Measurements from ENCODE around the gene THRB. TPM values are rescaled to one million over a fixed set of nuclear protein-coding genes. Genes with fewer than 3 reads are reported as not detected.
A peak's percentile ranks its signal among the peaks of the same experiment; 100 is the strongest.

THRB gene
- total RNA-seq, 1 donor from 2014 or later: 32.8 TPM

DNA sequence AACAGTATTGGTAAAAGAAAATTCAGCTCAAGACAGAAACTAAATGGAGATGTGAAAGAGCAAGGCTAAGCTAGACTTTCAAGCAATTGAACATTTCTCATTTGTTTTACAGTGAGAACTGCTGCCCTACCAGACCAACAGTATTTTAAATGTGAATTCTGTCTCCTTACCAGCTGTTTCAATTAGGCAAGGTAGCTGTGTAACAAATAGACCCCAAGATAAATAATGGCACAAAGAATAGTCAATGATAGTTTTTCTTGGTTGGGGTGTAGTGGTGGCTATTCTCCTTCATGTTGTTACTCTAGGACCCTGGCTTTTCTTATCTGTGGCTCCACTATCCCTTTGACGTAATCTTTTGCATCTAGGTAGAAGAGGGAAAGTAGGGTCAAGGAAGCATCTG, 30.4 kb upstream of the THRB start:
- Histone ChIP-seq H3K27me3 (ENCODE audit: low read depth) (no peaks in the 10 kb centered on the region), H3K36me3 (no peaks in the 10 kb centered on the region), H3K4me3 (no peak overlapping the region), H3K9me3 (replicated peaks) (no peaks in the 10 kb centered on the region), H3K4me1 (peaks cover 19% of the 10 kb centered on the region), H3K27ac (replicated peaks) (no peak overlapping the region)
- TF ChIP-seq, protein P1, sequence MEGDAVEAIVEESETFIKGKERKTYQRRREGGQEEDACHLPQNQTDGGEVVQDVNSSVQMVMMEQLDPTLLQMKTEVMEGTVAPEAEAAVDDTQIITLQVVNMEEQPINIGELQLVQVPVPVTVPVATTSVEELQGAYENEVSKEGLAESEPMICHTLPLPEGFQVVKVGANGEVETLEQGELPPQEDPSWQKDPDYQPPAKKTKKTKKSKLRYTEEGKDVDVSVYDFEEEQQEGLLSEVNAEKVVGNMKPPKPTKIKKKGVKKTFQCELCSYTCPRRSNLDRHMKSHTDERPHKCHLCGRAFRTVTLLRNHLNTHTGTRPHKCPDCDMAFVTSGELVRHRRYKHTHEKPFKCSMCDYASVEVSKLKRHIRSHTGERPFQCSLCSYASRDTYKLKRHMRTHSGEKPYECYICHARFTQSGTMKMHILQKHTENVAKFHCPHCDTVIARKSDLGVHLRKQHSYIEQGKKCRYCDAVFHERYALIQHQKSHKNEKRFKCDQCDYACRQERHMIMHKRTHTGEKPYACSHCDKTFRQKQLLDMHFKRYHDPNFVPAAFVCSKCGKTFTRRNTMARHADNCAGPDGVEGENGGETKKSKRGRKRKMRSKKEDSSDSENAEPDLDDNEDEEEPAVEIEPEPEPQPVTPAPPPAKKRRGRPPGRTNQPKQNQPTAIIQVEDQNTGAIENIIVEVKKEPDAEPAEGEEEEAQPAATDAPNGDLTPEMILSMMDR (IDR thresholded peaks at IDR 0.05; ENCODE audit: borderline replicate concordance): no peak
- intact Hi-C loops (cut with micrococcal nuclease): no loop called here
- DNase-seq: no peak

DNA sequence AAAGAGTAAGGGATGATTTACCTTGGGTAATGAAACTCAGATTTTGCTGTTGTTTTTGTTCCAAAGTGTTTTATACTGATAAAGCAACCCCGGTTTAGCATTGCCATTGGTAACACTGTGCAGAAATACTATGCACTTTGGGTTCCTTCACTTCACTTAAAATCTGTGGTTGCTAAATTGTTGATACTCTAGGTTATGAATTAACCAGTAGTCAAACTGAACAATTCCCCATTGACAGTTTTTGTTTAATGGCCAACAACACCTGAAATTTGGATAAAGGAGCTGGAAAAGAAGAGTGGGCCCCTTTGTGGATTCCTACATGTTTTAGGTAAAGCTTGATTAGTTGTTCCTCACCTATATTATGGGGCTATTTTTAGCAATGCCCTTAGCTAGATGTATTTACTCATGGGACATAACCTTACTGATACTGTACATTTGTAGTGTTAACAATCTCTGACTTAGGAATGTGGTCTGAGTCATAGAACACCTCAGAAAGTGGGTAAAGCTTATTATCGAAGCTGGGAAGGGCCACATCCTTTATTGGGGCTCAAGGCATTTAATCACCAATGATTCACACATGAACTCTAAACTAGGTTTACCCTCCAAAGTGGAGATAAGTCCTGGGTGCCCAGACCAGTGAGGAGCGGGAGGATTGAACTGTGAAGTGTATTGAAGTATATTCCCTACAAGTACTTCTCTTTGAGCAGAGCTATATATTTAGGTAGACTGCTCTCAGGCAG, 29.5 kb upstream of the THRB start:
- TF ChIP-seq, protein P1 (IDR thresholded peaks at IDR 0.05; ENCODE audit: borderline replicate concordance): no peak
- intact Hi-C loops (cut with micrococcal nuclease): no loop called here
- H3K27me3 ChIP-seq (ENCODE audit: low read depth): no peaks in the 10 kb centered on the region
- no peak overlapping the region for H3K27ac ChIP-seq (replicated peaks)
- H3K4me1 ChIP-seq: peaks cover 19% of the 10 kb centered on the region
- H3K4me3 ChIP-seq: no peak overlapping the region
- H3K9me3 ChIP-seq (replicated peaks): no peaks in the 10 kb centered on the region
- DNase-seq: no peak
- H3K36me3 ChIP-seq: no peaks in the 10 kb centered on the region

DNA sequence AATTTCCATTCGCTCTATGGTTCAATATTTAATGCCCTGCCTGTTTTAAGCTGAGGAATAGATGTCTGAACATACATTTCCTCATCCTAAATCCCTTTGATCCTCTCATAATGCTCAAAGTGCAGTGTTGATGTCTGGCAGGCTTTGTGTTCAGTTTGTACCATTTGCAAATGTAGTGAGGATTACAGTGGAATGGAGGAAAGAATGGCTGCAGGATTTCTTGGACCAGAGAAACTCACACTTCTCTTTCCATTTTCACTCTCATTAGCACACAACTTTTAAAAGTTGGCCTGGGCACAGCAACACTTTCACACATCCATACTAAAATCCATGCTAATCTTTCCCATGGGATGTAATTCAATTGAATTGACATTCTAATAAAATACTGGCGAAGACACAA, 28.6 kb upstream of the THRB start:
- TF ChIP-seq, protein P1 (IDR thresholded peaks at IDR 0.05; ENCODE audit: borderline replicate concordance): no peak
- intact Hi-C loops (cut with micrococcal nuclease): no loop called here

DNA sequence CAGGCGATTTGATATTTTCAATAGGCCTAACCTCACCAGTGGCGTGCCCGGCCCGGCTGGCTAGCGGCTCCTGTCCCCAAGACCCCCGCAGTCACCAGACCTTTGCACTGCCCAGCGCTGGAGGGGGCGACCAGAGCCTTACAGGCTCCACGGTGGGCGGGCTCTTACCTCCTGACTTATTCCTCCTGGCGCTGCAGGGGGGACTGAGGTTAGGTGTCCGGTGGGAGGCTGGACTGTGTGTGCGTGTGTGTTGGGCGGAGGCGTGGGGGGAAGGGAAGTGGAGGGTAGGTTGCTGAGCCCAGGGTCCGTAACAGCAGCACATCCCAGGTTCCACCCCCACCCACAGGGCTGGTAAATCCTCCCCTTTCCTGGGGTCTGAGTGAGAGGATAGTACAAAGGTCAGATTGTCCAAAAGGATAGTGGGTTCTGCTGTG, 27.5 kb upstream of the THRB start:
- Histone ChIP-seq H3K9me3 (replicated peaks) (no peaks in the 10 kb centered on the region), H3K36me3 (no peaks in the 10 kb centered on the region), H3K4me3 (peak overlapping the region; percentile 75), H3K4me1 (peaks cover 19% of the 10 kb centered on the region), H3K27ac (replicated peaks) (peak overlapping the region; percentile 89), H3K27me3 (ENCODE audit: low read depth) (no peaks in the 10 kb centered on the region)
- TF ChIP-seq, protein P1 (IDR thresholded peaks at IDR 0.05; ENCODE audit: borderline replicate concordance): no peak
- intact Hi-C loops (cut with micrococcal nuclease): no loop called here
- no peak for DNase-seq

More for the DNA sequence above, 28.6 kb upstream of the THRB start:
- no peaks in the 10 kb centered on the region for H3K9me3 ChIP-seq (replicated peaks)
- no peak overlapping the region for H3K4me3 ChIP-seq
- peaks cover 19% of the 10 kb centered on the region for H3K4me1 ChIP-seq
- no peak overlapping the region for H3K27ac ChIP-seq (replicated peaks)
- DNase-seq: no peak
- no peaks in the 10 kb centered on the region for H3K36me3 ChIP-seq
- H3K27me3 ChIP-seq (ENCODE audit: low read depth): no peaks in the 10 kb centered on the region

DNA sequence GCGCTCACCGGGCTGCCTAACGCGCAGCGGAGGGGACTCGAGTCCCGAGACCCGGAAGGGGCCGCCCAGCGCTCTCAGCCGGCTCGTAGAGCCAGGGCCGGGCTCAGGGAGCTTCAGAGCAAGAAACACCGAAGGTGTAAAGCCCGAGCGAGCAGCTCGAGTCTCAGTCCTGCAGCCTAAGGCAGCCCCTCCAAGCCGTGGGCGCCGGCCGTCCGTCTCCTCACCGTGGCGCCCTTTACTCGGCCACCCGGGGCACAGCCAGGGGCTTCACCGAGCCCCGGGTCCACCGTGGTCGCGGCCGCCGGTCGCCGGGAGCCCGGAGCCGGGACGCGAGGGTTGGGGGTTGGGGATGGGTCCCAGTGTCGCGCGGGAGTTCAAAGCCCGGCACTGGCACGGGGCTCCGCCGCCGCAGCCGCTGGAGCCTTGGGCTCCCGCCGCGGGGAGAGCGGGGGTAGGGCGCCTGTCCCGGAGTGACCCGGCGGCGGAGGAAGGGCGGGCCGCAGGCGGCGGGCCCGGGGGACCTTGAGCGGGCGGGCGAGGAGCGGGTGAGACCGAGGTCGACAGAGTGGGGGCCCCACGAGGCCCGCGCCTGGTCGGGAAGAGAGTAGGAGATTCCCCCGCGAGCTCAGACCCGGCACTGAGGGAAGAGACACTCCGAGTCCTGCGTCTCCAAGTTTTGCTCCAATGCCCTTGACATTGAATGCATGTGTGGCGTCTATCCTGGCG, 26.9 kb upstream of the THRB start:
- Histone ChIP-seq H3K4me3 (peak overlapping the region; percentile 75), H3K27ac (replicated peaks) (peak overlapping the region; percentile 89), H3K36me3 (no peaks in the 10 kb centered on the region), H3K27me3 (ENCODE audit: low read depth) (no peaks in the 10 kb centered on the region), H3K4me1 (peaks cover 19% of the 10 kb centered on the region), H3K9me3 (replicated peaks) (no peaks in the 10 kb centered on the region)
- intact Hi-C loops (cut with micrococcal nuclease): no loop called here
- DNase-seq: peak; percentile 76
- TF ChIP-seq, protein P1 (IDR thresholded peaks at IDR 0.05; ENCODE audit: borderline replicate concordance): peak; percentile 30
